ENCODE results near the gene ZNF778. TPM values are rescaled to one million over a fixed set of nuclear protein-coding genes. Genes with fewer than 3 reads are reported as not detected.

ZNF778 gene
- total and polyA plus RNA-seq, 2 of the 13 experiments (the other 11 are each of a cell fraction or from before 2014, with no cell fraction given) = 3.8 to 7.2 TPM

DNA sequence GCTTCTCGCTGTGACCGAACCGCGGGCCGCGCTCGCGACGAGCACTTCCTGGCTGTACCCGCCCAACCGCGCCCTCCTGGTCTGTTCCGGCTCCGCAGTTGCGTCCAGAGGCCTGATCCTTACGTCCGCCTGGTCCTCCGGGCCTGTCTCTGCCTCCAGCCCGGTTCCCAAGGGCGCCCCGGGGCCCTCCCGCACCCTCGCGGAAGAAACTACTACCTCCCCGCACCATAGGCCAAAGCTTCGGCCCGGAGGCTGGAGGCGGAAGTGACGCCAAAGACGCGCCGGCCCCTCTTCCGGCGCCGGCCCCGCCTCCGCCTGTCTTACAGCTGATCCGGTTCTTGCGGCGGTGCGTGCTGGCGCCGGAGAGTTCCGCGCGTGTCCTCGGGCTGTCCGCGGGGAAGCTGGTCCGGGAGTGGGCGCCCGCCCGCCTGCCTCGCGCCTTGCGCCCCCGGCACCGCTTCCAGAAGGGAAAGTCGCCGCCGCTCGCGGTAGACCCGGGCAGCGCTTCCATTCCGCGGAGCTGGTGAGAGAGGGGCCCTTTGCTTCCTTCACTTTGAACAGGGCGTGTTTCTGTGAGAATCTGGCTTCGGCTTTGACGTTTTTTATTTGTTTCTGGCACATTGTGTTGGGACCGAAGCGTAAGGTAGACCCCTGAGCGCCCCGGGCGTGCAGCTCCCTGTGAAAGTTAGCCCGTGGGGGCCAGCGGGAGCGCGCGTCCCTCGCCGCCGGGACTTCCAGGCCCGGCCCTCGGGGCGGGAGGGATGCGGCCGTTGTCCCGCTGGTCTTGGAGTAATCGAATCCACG, at the start of gene ZNF778 (continued):
- TF ChIP-seq, protein P1, sequence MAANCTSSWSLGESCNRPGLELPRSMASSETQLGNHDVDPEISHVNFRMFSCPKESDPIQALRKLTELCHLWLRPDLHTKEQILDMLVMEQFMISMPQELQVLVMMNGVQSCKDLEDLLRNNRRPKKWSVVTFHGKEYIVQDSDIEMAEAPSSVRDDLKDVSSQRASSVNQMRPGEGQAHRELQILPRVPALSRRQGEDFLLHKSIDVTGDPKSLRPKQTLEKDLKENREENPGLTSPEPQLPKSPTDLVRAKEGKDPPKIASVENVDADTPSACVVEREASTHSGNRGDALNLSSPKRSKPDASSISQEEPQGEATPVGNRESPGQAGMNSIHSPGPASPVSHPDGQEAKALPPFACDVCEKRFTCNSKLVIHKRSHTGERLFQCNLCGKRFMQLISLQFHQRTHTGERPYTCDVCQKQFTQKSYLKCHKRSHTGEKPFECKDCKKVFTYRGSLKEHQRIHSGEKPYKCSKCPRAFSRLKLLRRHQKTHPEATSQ (CRISPR knock-in tag; IDR thresholded peaks at IDR 0.05; ENCODE audit: borderline replicate concordance) = no peak
- TF ChIP-seq, protein P2, sequence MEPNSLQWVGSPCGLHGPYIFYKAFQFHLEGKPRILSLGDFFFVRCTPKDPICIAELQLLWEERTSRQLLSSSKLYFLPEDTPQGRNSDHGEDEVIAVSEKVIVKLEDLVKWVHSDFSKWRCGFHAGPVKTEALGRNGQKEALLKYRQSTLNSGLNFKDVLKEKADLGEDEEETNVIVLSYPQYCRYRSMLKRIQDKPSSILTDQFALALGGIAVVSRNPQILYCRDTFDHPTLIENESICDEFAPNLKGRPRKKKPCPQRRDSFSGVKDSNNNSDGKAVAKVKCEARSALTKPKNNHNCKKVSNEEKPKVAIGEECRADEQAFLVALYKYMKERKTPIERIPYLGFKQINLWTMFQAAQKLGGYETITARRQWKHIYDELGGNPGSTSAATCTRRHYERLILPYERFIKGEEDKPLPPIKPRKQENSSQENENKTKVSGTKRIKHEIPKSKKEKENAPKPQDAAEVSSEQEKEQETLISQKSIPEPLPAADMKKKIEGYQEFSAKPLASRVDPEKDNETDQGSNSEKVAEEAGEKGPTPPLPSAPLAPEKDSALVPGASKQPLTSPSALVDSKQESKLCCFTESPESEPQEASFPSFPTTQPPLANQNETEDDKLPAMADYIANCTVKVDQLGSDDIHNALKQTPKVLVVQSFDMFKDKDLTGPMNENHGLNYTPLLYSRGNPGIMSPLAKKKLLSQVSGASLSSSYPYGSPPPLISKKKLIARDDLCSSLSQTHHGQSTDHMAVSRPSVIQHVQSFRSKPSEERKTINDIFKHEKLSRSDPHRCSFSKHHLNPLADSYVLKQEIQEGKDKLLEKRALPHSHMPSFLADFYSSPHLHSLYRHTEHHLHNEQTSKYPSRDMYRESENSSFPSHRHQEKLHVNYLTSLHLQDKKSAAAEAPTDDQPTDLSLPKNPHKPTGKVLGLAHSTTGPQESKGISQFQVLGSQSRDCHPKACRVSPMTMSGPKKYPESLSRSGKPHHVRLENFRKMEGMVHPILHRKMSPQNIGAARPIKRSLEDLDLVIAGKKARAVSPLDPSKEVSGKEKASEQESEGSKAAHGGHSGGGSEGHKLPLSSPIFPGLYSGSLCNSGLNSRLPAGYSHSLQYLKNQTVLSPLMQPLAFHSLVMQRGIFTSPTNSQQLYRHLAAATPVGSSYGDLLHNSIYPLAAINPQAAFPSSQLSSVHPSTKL (CRISPR knock-in tag; IDR thresholded peaks at IDR 0.05) = peak; percentile 69
- TF ChIP-seq SMAD1 (CRISPR knock-in tag; IDR thresholded peaks at IDR 0.05; ENCODE audit: borderline replicate concordance, low read depth) (0 out of 2 replicates have a peak, but pooled peaks have one; percentile 44), SATB2 (CRISPR knock-in tag; IDR thresholded peaks at IDR 0.05) (peak; percentile 58; the same call in 1 of the 2 replicates), ZSCAN21 (CRISPR knock-in tag; IDR thresholded peaks at IDR 0.05; ENCODE audit: borderline replicate concordance) (peak; percentile 86), REL (CRISPR knock-in tag; conservative IDR thresholded peaks at IDR 0.05) (peak; percentile 17; the same call in 1 of the 2 replicates), ZKSCAN8 (CRISPR knock-in tag; IDR thresholded peaks at IDR 0.05; ENCODE audit: borderline replicate concordance) (peak; percentile 77), TEAD3 (CRISPR knock-in tag; optimal IDR thresholded peaks at IDR 0.05; ENCODE audit: borderline replicate concordance) (no peak), ZNF3 (CRISPR knock-in tag; IDR thresholded peaks at IDR 0.05) (peak; percentile 42; the same call in 1 of the 2 replicates), SRSF9 (IDR thresholded peaks at IDR 0.05; ENCODE audit: borderline replicate concordance, insufficient read depth, low read depth, low read length, poor library complexity, severe bottlenecking) (no peak), RNF2 (conservative IDR thresholded peaks at IDR 0.05; ENCODE audit: low read depth) (0 out of 2 replicates have a peak, but pooled peaks have one; percentile 57), PTBP1 (IDR thresholded peaks at IDR 0.05; ENCODE audit: low read depth, low read length, poor library complexity, severe bottlenecking) (no peak), XRCC5 (optimal IDR thresholded peaks at IDR 0.05; ENCODE audit: low read length) (peak; percentile 80), HIVEP1 (CRISPR knock-in tag; IDR thresholded peaks at IDR 0.05) (peak; percentile 75), NFYC (CRISPR knock-in tag; IDR thresholded peaks at IDR 0.05) (0 out of 2 replicates have a peak, but pooled peaks have one; percentile 24), SNAI1 (CRISPR knock-in tag; IDR thresholded peaks at IDR 0.05; ENCODE audit: borderline replicate concordance) (no peak), ZFP62 (CRISPR knock-in tag; IDR thresholded peaks at IDR 0.05) (0 out of 2 replicates have a peak, but pooled peaks have one; percentile 50)
- TF ChIP-seq, protein P3, sequence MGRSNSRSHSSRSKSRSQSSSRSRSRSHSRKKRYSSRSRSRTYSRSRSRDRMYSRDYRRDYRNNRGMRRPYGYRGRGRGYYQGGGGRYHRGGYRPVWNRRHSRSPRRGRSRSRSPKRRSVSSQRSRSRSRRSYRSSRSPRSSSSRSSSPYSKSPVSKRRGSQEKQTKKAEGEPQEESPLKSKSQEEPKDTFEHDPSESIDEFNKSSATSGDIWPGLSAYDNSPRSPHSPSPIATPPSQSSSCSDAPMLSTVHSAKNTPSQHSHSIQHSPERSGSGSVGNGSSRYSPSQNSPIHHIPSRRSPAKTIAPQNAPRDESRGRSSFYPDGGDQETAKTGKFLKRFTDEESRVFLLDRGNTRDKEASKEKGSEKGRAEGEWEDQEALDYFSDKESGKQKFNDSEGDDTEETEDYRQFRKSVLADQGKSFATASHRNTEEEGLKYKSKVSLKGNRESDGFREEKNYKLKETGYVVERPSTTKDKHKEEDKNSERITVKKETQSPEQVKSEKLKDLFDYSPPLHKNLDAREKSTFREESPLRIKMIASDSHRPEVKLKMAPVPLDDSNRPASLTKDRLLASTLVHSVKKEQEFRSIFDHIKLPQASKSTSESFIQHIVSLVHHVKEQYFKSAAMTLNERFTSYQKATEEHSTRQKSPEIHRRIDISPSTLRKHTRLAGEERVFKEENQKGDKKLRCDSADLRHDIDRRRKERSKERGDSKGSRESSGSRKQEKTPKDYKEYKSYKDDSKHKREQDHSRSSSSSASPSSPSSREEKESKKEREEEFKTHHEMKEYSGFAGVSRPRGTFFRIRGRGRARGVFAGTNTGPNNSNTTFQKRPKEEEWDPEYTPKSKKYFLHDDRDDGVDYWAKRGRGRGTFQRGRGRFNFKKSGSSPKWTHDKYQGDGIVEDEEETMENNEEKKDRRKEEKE (IDR thresholded peaks at IDR 0.05) = no peak

Measured in HepG2 (cell line).